ENCODE results near the gene CLDN20.

Gene CLDN20

GRCh38 chr6:155257796-155258195 is 6.0 kb upstream of the CLDN20 start:
- POLR2A ChIA-PET = no interaction called here
- TF ChIP-seq ELF4 (IDR thresholded peaks at IDR 0.05) (no peak), SUZ12 (IDR thresholded peaks at IDR 0.05) (no peak), L3MBTL2 (conservative IDR thresholded peaks at IDR 0.05) (no peak), CTBP1 (IDR thresholded peaks at IDR 0.05; ENCODE audit: borderline replicate concordance) (no peak)
- no peak for DNase-seq (ENCODE audit: extremely low spot score)
- CTCF ChIA-PET = interaction anchor here (0.8 to 1.4 kb wide), 3 partner anchors 9 to 41 kb away, joined by 3 read pairs; no protein-coding TSS in a partner anchor

GRCh38 chr6:155259204-155259603 is 4.6 kb upstream of the CLDN20 start:
- DNase-seq (ENCODE audit: extremely low spot score) = no peak
- POLR2A ChIA-PET = no interaction called here
- no peak for TF ChIP-seq LEF1 (IDR thresholded peaks at IDR 0.05; ENCODE audit: borderline replicate concordance)
- TF ChIP-seq, protein P1, sequence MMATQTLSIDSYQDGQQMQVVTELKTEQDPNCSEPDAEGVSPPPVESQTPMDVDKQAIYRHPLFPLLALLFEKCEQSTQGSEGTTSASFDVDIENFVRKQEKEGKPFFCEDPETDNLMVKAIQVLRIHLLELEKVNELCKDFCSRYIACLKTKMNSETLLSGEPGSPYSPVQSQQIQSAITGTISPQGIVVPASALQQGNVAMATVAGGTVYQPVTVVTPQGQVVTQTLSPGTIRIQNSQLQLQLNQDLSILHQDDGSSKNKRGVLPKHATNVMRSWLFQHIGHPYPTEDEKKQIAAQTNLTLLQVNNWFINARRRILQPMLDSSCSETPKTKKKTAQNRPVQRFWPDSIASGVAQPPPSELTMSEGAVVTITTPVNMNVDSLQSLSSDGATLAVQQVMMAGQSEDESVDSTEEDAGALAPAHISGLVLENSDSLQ (IDR thresholded peaks at IDR 0.05) = no peak
- TF ChIP-seq FOXA1 (IDR thresholded peaks at IDR 0.05) = no peak
- no peak for TF ChIP-seq BHLHE40 (IDR thresholded peaks at IDR 0.05; ENCODE audit: borderline replicate concordance)
- TF ChIP-seq L3MBTL2 (conservative IDR thresholded peaks at IDR 0.05) = no peak
- TF ChIP-seq TARDBP (IDR thresholded peaks at IDR 0.05) = no peak
- no peak for TF ChIP-seq SP1 (IDR thresholded peaks at IDR 0.05)
- CTCF ChIA-PET = interaction anchor here (1.4 kb wide), 1 partner anchor 11 kb away, joined by 3 read pairs; no protein-coding TSS in a partner anchor

- ChIA-PET CTCF (interaction anchor here (1.1 kb wide), 1 partner anchor 29 kb away, joined by 3 read pairs; no protein-coding TSS in a partner anchor), POLR2A (interaction anchor here (0.5 kb wide), 1 partner anchor 37 kb away, joined by 3 read pairs; no protein-coding TSS in a partner anchor)
- no peak for DNase-seq (ENCODE audit: extremely low spot score)
- TF ChIP-seq ELF4 (IDR thresholded peaks at IDR 0.05) (no peak), ARNT (IDR thresholded peaks at IDR 0.05) (no peak), L3MBTL2 (conservative IDR thresholded peaks at IDR 0.05) (no peak), FOXA1 (IDR thresholded peaks at IDR 0.05) (no peak), ZNF384 (IDR thresholded peaks at IDR 0.05) (no peak), NFRKB (IDR thresholded peaks at IDR 0.05) (no peak), CTBP1 (IDR thresholded peaks at IDR 0.05; ENCODE audit: borderline replicate concordance) (no peak), TARDBP (IDR thresholded peaks at IDR 0.05) (no peak), SUZ12 (IDR thresholded peaks at IDR 0.05) (no peak), LEF1 (IDR thresholded peaks at IDR 0.05; ENCODE audit: borderline replicate concordance) (no peak), FOXM1 (IDR thresholded peaks at IDR 0.05; ENCODE audit: borderline replicate concordance) (no peak), SP1 (IDR thresholded peaks at IDR 0.05) (no peak)
- TF ChIP-seq, protein P1 (IDR thresholded peaks at IDR 0.05) = no peak
Measured at GRCh38 chr6:155259897-155260296, 3.9 kb upstream of the CLDN20 start.

- ChIA-PET CTCF (interaction anchor here (1.1 kb wide), 1 partner anchor 28 kb away, joined by 3 read pairs; no protein-coding TSS in a partner anchor), POLR2A (no interaction called here)
- TF ChIP-seq SUZ12 (IDR thresholded peaks at IDR 0.05) = no peak
- TF ChIP-seq NFRKB (IDR thresholded peaks at IDR 0.05) = no peak
- no peak for TF ChIP-seq FOXA1 (IDR thresholded peaks at IDR 0.05)
- TF ChIP-seq ZNF384 (IDR thresholded peaks at IDR 0.05) = no peak
- TF ChIP-seq FOXM1 (IDR thresholded peaks at IDR 0.05; ENCODE audit: borderline replicate concordance) = no peak
- TF ChIP-seq ELF4 (IDR thresholded peaks at IDR 0.05) = no peak
- no peak for TF ChIP-seq LEF1 (IDR thresholded peaks at IDR 0.05; ENCODE audit: borderline replicate concordance)
- TF ChIP-seq CTBP1 (IDR thresholded peaks at IDR 0.05; ENCODE audit: borderline replicate concordance) = no peak
- TF ChIP-seq ARNT (IDR thresholded peaks at IDR 0.05) = no peak
- TF ChIP-seq FOXK2 (IDR thresholded peaks at IDR 0.05) = no peak
- no peak for TF ChIP-seq L3MBTL2 (conservative IDR thresholded peaks at IDR 0.05)
- no peak for TF ChIP-seq SP1 (IDR thresholded peaks at IDR 0.05)
- no peak for TF ChIP-seq BHLHE40 (IDR thresholded peaks at IDR 0.05; ENCODE audit: borderline replicate concordance)
- no peak for TF ChIP-seq TARDBP (IDR thresholded peaks at IDR 0.05)
- TF ChIP-seq, protein P1 (IDR thresholded peaks at IDR 0.05) = no peak
- no peak for DNase-seq (ENCODE audit: extremely low spot score)
Measured at GRCh38 chr6:155260686-155261085, 3.1 kb upstream of the CLDN20 start.

GRCh38 chr6:155261111-155261900 is 2.5 kb upstream of the CLDN20 start:
- ChIA-PET POLR2A (no interaction called here), CTCF (interaction anchor here (1.1 kb wide), 1 partner anchor 27 kb away, joined by 3 read pairs; no protein-coding TSS in a partner anchor)
- TF ChIP-seq L3MBTL2 (conservative IDR thresholded peaks at IDR 0.05) (no peak), HDGF (IDR thresholded peaks at IDR 0.05; ENCODE audit: borderline replicate concordance) (no peak), SP1 (IDR thresholded peaks at IDR 0.05) (no peak), FOXA1 (IDR thresholded peaks at IDR 0.05) (no peak), NFRKB (IDR thresholded peaks at IDR 0.05) (no peak)
- TF ChIP-seq, protein P1 (IDR thresholded peaks at IDR 0.05) = no peak
- no peak for DNase-seq (ENCODE audit: extremely low spot score)

GRCh38 chr6:155262655-155263054 is 1.2 kb upstream of the CLDN20 start:
- ChIA-PET CTCF (no interaction called here), POLR2A (no interaction called here)
- no peak for DNase-seq (ENCODE audit: extremely low spot score)
- TF ChIP-seq HDGF (IDR thresholded peaks at IDR 0.05; ENCODE audit: borderline replicate concordance) = no peak
- no peak for TF ChIP-seq ZNF384 (IDR thresholded peaks at IDR 0.05)
- TF ChIP-seq NFRKB (IDR thresholded peaks at IDR 0.05) = no peak
- no peak for TF ChIP-seq CTBP1 (IDR thresholded peaks at IDR 0.05; ENCODE audit: borderline replicate concordance)
- no peak for TF ChIP-seq FOXM1 (IDR thresholded peaks at IDR 0.05; ENCODE audit: borderline replicate concordance)
- TF ChIP-seq TARDBP (IDR thresholded peaks at IDR 0.05) = no peak
- TF ChIP-seq SUZ12 (IDR thresholded peaks at IDR 0.05) = no peak
- no peak for TF ChIP-seq LEF1 (IDR thresholded peaks at IDR 0.05; ENCODE audit: borderline replicate concordance)
- TF ChIP-seq BHLHE40 (IDR thresholded peaks at IDR 0.05; ENCODE audit: borderline replicate concordance) = no peak
- TF ChIP-seq ELF4 (IDR thresholded peaks at IDR 0.05) = no peak
- no peak for TF ChIP-seq FOXA1 (IDR thresholded peaks at IDR 0.05)
- no peak for TF ChIP-seq SP1 (IDR thresholded peaks at IDR 0.05)
- no peak for TF ChIP-seq L3MBTL2 (conservative IDR thresholded peaks at IDR 0.05)

Measured in HEK293T (cell line).